Effector memory CD8-positive, alpha-beta T cell (primary cell): ENCODE measurements around the gene ZMIZ1.

Experiments
- ATAC-seq: fragments of 150-1000 bp; cut with Tn5 transposase; replicated peaks from 2 replicates; pipeline ENCODE4 v1.10.0; 2021; ENCODE audit warnings: mild to moderate bottlenecking, moderate library complexity
- DNase-seq, 3 experiments: peaks; one replicate each; pipeline ENCODE4 v3.0.0; 2021
- H3K27ac Mint-ChIP-seq, 2 donors: one replicate each; pipeline ENCODE4 v1.8.0; 2022; ENCODE audit warnings: mild to moderate bottlenecking in 2 of 2, mixed read lengths in 2 of 2, moderate library complexity in 2 of 2
- H3K27me3 Mint-ChIP-seq, 2 donors: one replicate each; pipeline ENCODE4 v1.8.0; 2022; ENCODE audit warnings: mixed read lengths in 2 of 2
- H3K36me3 Mint-ChIP-seq: one replicate; pipeline ENCODE4 v1.8.0; 2022; ENCODE audit warnings: mild to moderate bottlenecking, moderate library complexity, mixed read lengths; ENCODE audit not compliant: insufficient read depth
- H3K4me1 Mint-ChIP-seq, 2 donors: one replicate each; pipeline ENCODE4 v1.8.0; 2022; ENCODE audit warnings: low read depth in 2 of 2, mixed read lengths in 2 of 2
- H3K4me3 Mint-ChIP-seq, 2 donors: one replicate each; pipeline ENCODE4 v1.8.0; 2022; ENCODE audit warnings: mild to moderate bottlenecking in 2 of 2, mixed read lengths in 2 of 2, moderate library complexity in 2 of 2
- H3K9me3 Mint-ChIP-seq, 2 donors: one replicate each; pipeline ENCODE4 v1.8.0; 2022; ENCODE audit warnings: mixed read lengths in 2 of 2

Gene ZMIZ1

DNA sequence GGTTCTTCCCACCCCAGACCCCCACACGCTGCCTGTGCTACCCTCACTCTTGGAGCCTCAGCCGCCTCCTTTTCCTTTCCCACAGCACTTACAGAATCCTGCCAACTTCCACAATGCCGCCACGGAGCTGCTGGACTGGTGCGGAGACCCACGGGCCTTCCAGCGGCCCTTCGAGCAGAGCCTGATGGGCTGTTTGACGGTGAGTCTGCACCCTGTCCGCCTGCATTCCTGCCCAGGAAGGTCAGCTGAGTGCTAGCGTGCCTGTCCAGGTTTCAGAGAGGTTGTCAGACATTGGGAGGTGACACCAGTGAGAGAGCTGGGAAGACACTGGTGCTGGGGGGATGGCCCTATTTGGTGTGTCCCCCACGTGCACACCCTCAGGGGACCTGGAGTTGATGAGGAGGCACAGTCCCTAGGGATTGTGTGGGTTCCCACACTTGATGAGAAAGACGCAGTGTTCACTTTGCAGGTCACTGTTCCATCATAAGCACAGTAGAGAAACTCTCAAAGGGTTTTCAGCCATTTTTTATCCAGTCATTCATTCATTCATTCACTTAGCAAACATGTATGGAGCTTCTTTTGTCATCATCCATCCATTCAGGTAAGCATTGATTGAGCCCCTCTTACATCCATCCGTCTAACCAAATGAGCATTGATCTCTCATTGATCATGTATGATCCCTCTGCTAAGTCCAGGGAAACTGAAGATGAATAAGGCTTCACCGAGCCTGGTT, 139.7 kb downstream of the ZMIZ1 start:
- Mint-ChIP-seq H3K36me3 (peaks cover 9% of the 10 kb centered on the region), H3K4me1 (peaks cover 0 to 5% of the 10 kb centered on the region in 2 donors), H3K9me3 (no peaks in the 10 kb centered on the region), H3K27ac (no peak overlapping the region), H3K27me3 (no peaks in the 10 kb centered on the region), H3K4me3 (no peak overlapping the region)
- ATAC-seq (no peak), DNase-seq (no peak)

DNA sequence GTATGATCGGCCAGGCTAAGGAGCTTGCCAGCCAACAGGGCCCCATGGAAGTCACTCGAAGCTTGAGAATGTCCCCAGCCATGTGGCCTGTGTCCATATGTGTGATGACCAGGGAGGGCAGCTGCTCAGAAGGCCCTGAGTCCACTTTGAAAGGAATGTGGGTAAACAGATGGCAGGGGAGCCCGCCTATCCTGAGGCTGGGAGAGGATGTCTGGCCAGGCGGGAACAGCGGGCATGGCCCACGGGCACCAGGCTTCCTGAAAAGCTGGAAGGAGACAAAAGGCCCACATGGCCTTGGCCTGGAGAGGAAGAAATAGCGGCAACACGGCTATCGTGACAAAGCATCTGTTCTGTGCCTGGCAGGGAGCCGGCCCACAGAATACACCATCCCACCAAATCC, 140.6 kb downstream of the ZMIZ1 start:
- H3K4me1 Mint-ChIP-seq, result no peaks in the 10 kb centered on the region

GRCh38 chr10:79209831-79210230, 141.1 kb downstream of the ZMIZ1 start:
- H3K27me3 Mint-ChIP-seq, result no peaks in the 10 kb centered on the region
- peaks cover 9% of the 10 kb centered on the region for H3K36me3 Mint-ChIP-seq
- no peaks in the 10 kb centered on the region for H3K4me1 Mint-ChIP-seq
- ATAC-seq (no peak), DNase-seq (no peak)
- no peak overlapping the region for H3K27ac Mint-ChIP-seq
- no peaks in the 10 kb centered on the region for H3K9me3 Mint-ChIP-seq
- H3K4me3 Mint-ChIP-seq, result no peak overlapping the region

More for the DNA sequence above, 140.6 kb downstream of the ZMIZ1 start:
- Mint-ChIP-seq H3K9me3 (no peaks in the 10 kb centered on the region), H3K27me3 (no peaks in the 10 kb centered on the region), H3K4me3 (no peak overlapping the region), H3K36me3 (peaks cover 9% of the 10 kb centered on the region), H3K27ac (no peak overlapping the region)
- ATAC-seq (no peak), DNase-seq (no peak)

DNA sequence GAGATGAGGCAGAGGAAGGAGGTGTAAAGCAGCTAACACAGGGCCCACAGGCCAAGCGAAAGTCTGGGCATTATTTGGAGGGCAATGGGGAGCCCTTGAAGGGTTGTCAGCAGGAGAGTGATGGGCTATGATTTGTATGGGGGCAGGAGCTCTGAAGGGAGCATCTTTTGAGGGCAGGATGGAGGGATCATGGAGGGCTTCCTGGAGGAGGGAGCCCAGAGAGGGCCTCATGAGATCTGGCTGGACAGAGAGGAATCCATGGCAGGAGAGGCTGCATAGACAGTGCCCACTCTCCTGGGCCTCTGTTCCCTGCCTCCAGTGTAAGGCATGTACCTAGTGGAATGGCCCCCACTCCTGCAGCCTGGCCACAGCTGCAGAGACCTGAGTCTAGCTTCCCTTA, 141.9 kb downstream of the ZMIZ1 start:
- Mint-ChIP-seq H3K4me3 (no peak overlapping the region), H3K27ac (peak overlapping the region in 1 of 2 donors; percentile 18), H3K36me3 (peaks cover 14% of the 10 kb centered on the region), H3K9me3 (no peaks in the 10 kb centered on the region), H3K27me3 (no peaks in the 10 kb centered on the region), H3K4me1 (no peaks in the 10 kb centered on the region)
- ATAC-seq (no peak), DNase-seq (no peak)

- H3K4me1 Mint-ChIP-seq, result no peaks in the 10 kb centered on the region
- H3K27me3 Mint-ChIP-seq, result no peaks in the 10 kb centered on the region
- H3K36me3 Mint-ChIP-seq, result peaks cover 16% of the 10 kb centered on the region
Observed at GRCh38 chr10:79211616-79212015, 142.8 kb downstream of the ZMIZ1 start.

DNA sequence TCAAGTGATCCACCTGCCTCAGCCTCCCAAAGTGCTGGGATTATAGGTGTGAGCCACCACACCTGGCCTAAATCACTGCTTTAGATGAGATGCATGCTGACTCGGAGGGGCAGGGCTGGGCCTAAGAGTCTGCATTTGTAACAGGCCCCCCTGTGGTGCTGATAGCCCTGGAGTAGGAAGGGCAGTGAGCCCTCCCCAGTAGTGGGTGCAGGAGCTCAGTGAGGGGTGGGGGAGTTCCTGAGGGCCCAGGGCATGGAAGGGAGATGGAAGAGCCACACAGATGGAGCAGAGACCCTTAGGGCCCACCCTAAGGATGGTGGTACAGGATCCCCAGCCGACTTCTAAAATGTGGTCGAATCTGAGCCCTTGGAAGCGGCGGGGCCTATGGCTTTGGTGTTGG, 146.8 kb downstream of the ZMIZ1 start:
- Mint-ChIP-seq H3K27me3 (no peaks in the 10 kb centered on the region), H3K36me3 (peaks cover 16% of the 10 kb centered on the region), H3K27ac (peak overlapping the region in 1 of 2 donors; percentile 60), H3K4me3 (no peak overlapping the region), H3K9me3 (no peaks in the 10 kb centered on the region), H3K4me1 (no peaks in the 10 kb centered on the region)
- DNase-seq (no peak), ATAC-seq (no peak)

More at GRCh38 chr10:79211616-79212015, 142.8 kb downstream of the ZMIZ1 start:
- H3K9me3 Mint-ChIP-seq, result no peaks in the 10 kb centered on the region
- H3K4me3 Mint-ChIP-seq, result no peak overlapping the region
- no peak for DNase-seq
- no peak overlapping the region for H3K27ac Mint-ChIP-seq
- no peak for ATAC-seq

DNA sequence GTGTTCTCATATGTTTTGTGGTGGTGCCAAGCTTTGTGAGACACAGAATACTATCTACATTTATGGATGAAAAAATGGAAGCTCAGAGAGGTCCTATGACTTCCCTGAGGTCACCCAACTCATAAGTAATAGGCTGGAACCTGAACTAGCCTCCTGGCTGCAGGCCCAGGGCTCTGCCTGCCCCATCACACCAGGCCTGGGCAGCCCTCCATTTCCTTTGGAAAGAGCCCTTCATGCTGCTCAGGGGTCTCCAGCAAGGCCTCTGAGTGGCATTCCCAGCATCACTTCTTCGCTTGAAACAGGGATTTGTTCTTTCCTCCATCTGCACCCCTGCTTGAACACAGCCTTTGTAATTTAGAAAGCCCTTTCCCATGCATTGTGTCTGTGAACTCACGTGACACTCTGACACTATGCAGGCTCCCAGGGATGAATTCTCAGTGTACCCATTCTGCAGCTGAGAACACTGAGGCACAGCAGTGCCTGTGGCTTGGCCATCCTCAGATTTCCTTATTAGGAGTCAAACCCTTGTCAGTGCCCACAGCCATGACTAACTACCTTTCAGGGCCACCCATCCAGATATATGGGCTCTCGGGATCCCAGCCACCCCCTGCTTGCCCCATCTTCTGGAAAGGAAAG, 150.7 kb downstream of the ZMIZ1 start:
- DNase-seq (no peak), ATAC-seq (no peak)
- Mint-ChIP-seq H3K27ac (peak overlapping the region in 1 of 2 donors; percentile 9), H3K4me1 (peaks cover 0 to 2% of the 10 kb centered on the region in 2 donors), H3K27me3 (no peaks in the 10 kb centered on the region), H3K36me3 (peaks cover 10% of the 10 kb centered on the region), H3K9me3 (no peaks in the 10 kb centered on the region), H3K4me3 (no peak overlapping the region)

GRCh38 chr10:79220307-79220706, 151.5 kb downstream of the ZMIZ1 start:
- peak overlapping the region in 1 of 2 donors; percentile 66 for H3K27ac Mint-ChIP-seq
- DNase-seq, result no peak
- H3K4me1 Mint-ChIP-seq, result peaks cover 0 to 2% of the 10 kb centered on the region in 2 donors
- H3K27me3 Mint-ChIP-seq, result no peaks in the 10 kb centered on the region
- peaks cover 8% of the 10 kb centered on the region for H3K36me3 Mint-ChIP-seq
- no peak for ATAC-seq
- no peaks in the 10 kb centered on the region for H3K9me3 Mint-ChIP-seq
- H3K4me3 Mint-ChIP-seq, result no peak overlapping the region

DNA sequence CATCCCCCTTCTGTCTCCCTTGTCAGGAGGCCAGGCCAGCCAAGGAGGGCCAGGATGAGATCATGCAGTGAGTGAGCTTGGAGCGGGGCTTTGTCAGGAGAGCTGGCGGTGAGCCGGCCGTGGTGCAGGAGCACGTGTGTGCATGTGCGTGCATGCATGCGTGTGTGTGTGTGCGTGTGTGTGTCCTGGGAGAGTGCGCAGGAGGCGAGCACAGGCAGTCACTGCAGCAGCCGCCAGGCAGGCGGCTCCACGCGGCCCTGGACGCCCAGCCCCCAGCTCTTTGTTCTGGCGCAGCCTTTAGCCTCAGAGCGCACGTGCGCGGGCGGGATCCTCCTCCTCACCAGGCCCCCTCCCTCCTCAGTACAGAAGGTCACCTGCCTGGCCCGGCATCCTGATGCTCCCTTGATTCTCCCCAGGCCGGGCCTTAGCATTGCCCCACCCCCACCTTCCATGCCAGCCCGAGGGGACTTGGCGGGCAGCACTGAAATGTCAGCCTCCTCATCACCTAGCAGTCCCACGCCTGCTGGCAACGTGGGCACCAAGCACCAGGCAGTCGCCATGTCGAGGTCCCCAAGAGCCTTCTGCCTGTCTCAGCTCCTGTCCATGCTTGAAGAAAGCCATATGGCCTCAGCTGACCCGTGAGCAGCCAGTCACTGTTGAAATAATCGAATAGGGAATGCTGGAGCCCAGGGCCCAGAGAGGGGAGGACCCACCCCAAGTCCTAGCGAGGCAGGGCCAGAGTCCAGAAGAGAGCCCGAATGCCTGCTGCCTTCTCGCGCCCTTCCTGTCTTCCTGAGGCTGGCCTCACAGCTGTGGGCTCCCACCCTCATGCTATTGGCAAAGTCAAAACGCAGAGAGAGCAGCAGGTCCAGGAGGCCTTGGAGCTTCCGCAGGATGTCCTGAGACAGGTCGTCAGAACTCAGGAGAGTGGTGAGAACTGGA, 152.6 kb downstream of the ZMIZ1 start:
- Mint-ChIP-seq H3K4me3 (no peak overlapping the region), H3K36me3 (peaks cover 3% of the 10 kb centered on the region), H3K4me1 (peaks cover 0 to 4% of the 10 kb centered on the region in 2 donors), H3K27ac (no peak overlapping the region), H3K9me3 (no peaks in the 10 kb centered on the region), H3K27me3 (no peaks in the 10 kb centered on the region)
- no peak for DNase-seq
- no peak for ATAC-seq

- Mint-ChIP-seq H3K27me3 (no peaks in the 10 kb centered on the region), H3K4me1 (peaks cover 0 to 5% of the 10 kb centered on the region in 2 donors), H3K9me3 (no peaks in the 10 kb centered on the region), H3K4me3 (no peak overlapping the region), H3K36me3 (peaks cover 3% of the 10 kb centered on the region), H3K27ac (no peak overlapping the region)
- ATAC-seq (no peak), DNase-seq (no peak)
Observed at GRCh38 chr10:79222186-79222585, 153.4 kb downstream of the ZMIZ1 start.

DNA sequence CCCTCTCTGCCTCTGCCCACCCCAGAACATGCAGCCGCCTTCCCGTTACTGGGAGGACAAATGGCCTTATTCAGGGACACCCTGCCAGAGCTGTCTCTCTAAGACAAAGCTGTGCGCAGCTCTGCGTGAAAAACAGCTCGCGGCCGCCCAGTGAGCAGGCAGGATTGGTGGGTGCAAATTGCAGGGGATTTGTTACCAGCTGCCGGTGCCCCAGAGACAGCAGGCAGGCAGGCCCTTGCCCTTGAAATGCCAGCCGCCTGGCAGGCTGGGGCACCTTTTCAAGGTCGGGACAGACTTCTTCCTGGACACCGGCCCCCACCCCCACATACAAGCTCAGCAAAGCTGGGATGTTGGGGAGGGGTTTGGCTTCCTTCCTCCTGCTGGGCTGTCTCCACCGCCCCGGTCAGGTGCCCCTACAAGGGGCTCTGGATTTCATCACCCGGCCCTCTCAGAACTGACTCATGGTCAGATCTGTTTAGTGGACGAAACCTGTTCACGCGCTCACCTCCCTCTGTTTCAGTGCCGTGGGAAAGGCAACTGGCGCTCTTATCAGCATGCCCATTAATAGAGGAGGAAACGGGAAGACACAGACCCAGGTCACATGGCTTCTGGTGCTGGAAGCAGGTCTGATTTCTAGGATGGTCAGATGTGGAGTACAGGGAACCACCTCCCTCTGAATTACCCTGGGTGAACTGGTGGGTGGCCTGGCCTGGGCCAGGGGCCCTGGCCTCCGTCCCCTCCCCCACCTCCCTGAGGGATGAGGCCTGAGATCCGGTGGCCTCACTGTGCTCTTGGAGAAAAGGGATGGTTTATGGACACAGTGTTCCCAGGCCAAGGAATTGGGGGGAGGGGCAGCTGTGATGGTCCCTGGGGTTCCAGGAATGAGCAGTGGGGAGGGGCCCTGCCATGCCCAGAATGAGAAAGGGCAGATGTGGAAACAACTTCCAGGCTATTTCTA, 154.6 kb downstream of the ZMIZ1 start:
- ATAC-seq (no peak), DNase-seq (no peak)
- no peaks in the 10 kb centered on the region for H3K27me3 Mint-ChIP-seq
- H3K4me1 Mint-ChIP-seq, result peaks cover 0 to 5% of the 10 kb centered on the region in 2 donors
- no peak overlapping the region for H3K27ac Mint-ChIP-seq
- H3K9me3 Mint-ChIP-seq, result no peaks in the 10 kb centered on the region
- H3K4me3 Mint-ChIP-seq, result no peak overlapping the region
- peaks cover 3% of the 10 kb centered on the region for H3K36me3 Mint-ChIP-seq

GRCh38 chr10:79224263-79224949, 155.6 kb downstream of the ZMIZ1 start:
- peaks cover 0 to 5% of the 10 kb centered on the region in 2 donors for H3K4me1 Mint-ChIP-seq
- no peak overlapping the region for H3K27ac Mint-ChIP-seq
- ATAC-seq, result no peak
- DNase-seq, result no peak
- no peak overlapping the region for H3K4me3 Mint-ChIP-seq
- H3K9me3 Mint-ChIP-seq, result no peaks in the 10 kb centered on the region
- no peaks in the 10 kb centered on the region for H3K36me3 Mint-ChIP-seq
- H3K27me3 Mint-ChIP-seq, result no peaks in the 10 kb centered on the region
